Uterus (tissue), 4 donors: ENCODE measurements around the gene CWC27. TPM values are rescaled to one million over a fixed set of nuclear protein-coding genes. Genes with fewer than 3 reads are reported as not detected.
"Not testable (repeated sequence)": the region's sequence is repeated elsewhere in the genome, so short reads cannot be mapped to it uniquely, and the experiment has no call there.

Experiments used
- DNase-seq, 2 donors: peaks; one replicate each; pipeline ENCODE4 v3.0.0-alpha.2; 2019 to 2020
- H3K27ac ChIP-seq, 2 donors: fragments of 200-600 bp; sonication (generic); 1 replicate in 1 of 2; 2 replicates in 1 of 2; pipeline ENCODE4 v1.5.1; 2016 to 2018
- H3K27me3 ChIP-seq, 2 donors: fragments of 200-600 bp; sonication (generic); one replicate each; pipeline ENCODE4 v1.5.1; 2018 to 2019; ENCODE audit warnings: control low read depth in 1 of 2
- H3K36me3 ChIP-seq, 2 donors: fragments of 200-600 bp; sonication (generic); one replicate each; pipeline ENCODE4 v1.5.1; 2019; ENCODE audit warnings: control low read depth in 1 of 2
- H3K4me1 ChIP-seq, 2 donors: fragments of 200-600 bp; sonication (generic); one replicate each; pipeline ENCODE4 v1.5.1; 2018 to 2019; ENCODE audit warnings: control low read depth in 1 of 2
- H3K4me3 ChIP-seq, 2 donors: fragments of 200-600 bp; sonication (generic); 1 replicate in 1 of 2; 2 replicates in 1 of 2; pipeline ENCODE4 v1.5.1; 2018 to 2019; ENCODE audit warnings: mild to moderate bottlenecking in 1 of 2
- H3K9me3 ChIP-seq, 2 donors: fragments of 200-600 bp; sonication (generic); one replicate each; pipeline ENCODE4 v1.5.1; 2019; ENCODE audit warnings: control low read depth in 1 of 2
- CTCF ChIP-seq, 4 experiments: fragments of 200-600 bp in 2 of 4; fragments of 450-650 bp in 2 of 4; sonication (generic) in 2 of 4; IDR thresholded peaks; one replicate each; pipeline ENCODE4 v1.5.1; 2016 to 2019; ENCODE audit warnings: antibody characterized with exemption in 4 of 4, mild to moderate bottlenecking in 2 of 4, moderate library complexity in 1 of 4
- POLR2A ChIP-seq, 2 donors: fragments of 450-650 bp; IDR thresholded peaks; one replicate each; pipeline ENCODE4 v1.6.1; 2016; ENCODE audit warnings: antibody characterized with exemption in 2 of 2, mild to moderate bottlenecking in 1 of 2, moderate library complexity in 1 of 2
- intact Hi-C: fragments of 100-400 bp; cut with DNase I; formaldehyde crosslinking; loops from one replicate; pipeline ENCODE4 v1.15.1; 2023; ENCODE audit warnings: low total_unique reads
- total RNA-seq, 4 donors: library from RNA; depleted of rRNA in 3 of 4; stranded (reverse); fragments of >200 nt in 3 of 4; gene quantifications; one replicate each; pipeline versions ENCODE4 v1.1.0 to v1.2.4, GENCODE V29; 2014 to 2023
- donor health status: DM: yes; HTN: yes; CAD: no.

CWC27 gene
- total RNA-seq, 4 donors from 2014 or later = 7.6 to 28.2 (median 24.2) TPM

- DNase-seq = no peak
- Histone ChIP-seq H3K4me1 (peaks cover 0 to 5% of the 10 kb centered on the region in 2 donors), H3K27me3 (no peaks in the 10 kb centered on the region), H3K9me3 (no peaks in the 10 kb centered on the region), H3K27ac (no peak overlapping the region), H3K4me3 (no peak overlapping the region), H3K36me3 (no peaks in the 10 kb centered on the region)
- TF ChIP-seq POLR2A (IDR thresholded peaks at IDR 0.05) = no peak
- TF ChIP-seq CTCF (IDR thresholded peaks at IDR 0.05) = no peak
- intact Hi-C loops = no loop called here
Measured at GRCh38 chr5:64887910-64888309, 119.2 kb downstream of the CWC27 start.

- intact Hi-C loops = no loop called here
- H3K9me3 ChIP-seq = no peaks in the 10 kb centered on the region
- H3K36me3 ChIP-seq = no peaks in the 10 kb centered on the region
- H3K4me1 ChIP-seq = peaks cover 5% of the 10 kb centered on the region in 2 donors
- no peak overlapping the region for H3K27ac ChIP-seq
- H3K27me3 ChIP-seq = no peaks in the 10 kb centered on the region
- no peak overlapping the region for H3K4me3 ChIP-seq
- DNase-seq = no peak
- TF ChIP-seq CTCF (IDR thresholded peaks at IDR 0.05) = no peak
- TF ChIP-seq POLR2A (IDR thresholded peaks at IDR 0.05) = no peak
Measured at GRCh38 chr5:64895748-64896147, 127.0 kb downstream of the CWC27 start.

GRCh38 chr5:64899838-64900237 is 131.1 kb downstream of the CWC27 start:
- no peak overlapping the region for H3K27ac ChIP-seq
- DNase-seq = no peak
- H3K4me3 ChIP-seq = no peak overlapping the region
- H3K9me3 ChIP-seq = no peaks in the 10 kb centered on the region
- no peaks in the 10 kb centered on the region for H3K27me3 ChIP-seq
- no peaks in the 10 kb centered on the region for H3K36me3 ChIP-seq
- TF ChIP-seq CTCF (IDR thresholded peaks at IDR 0.05) (no peak), POLR2A (IDR thresholded peaks at IDR 0.05) (no peak)
- no peaks in the 10 kb centered on the region for H3K4me1 ChIP-seq
- intact Hi-C loops = no loop called here

- DNase-seq = no peak
- TF ChIP-seq POLR2A (IDR thresholded peaks at IDR 0.05) (no peak), CTCF (IDR thresholded peaks at IDR 0.05) (no peak)
- Histone ChIP-seq H3K4me3 (no peak overlapping the region), H3K4me1 (no peaks in the 10 kb centered on the region), H3K27me3 (no peaks in the 10 kb centered on the region), H3K27ac (no peak overlapping the region), H3K9me3 (no peaks in the 10 kb centered on the region), H3K36me3 (no peaks in the 10 kb centered on the region)
- intact Hi-C loops = no loop called here
Measured at GRCh38 chr5:64900618-64901017, 131.9 kb downstream of the CWC27 start.

GRCh38 chr5:64907399-64907798 is 138.7 kb downstream of the CWC27 start:
- H3K36me3 ChIP-seq, H3K4me3 ChIP-seq, DNase-seq, intact Hi-C loops, H3K27me3 ChIP-seq, H3K9me3 ChIP-seq, H3K27ac ChIP-seq, H3K4me1 ChIP-seq: not testable (repeated sequence)

GRCh38 chr5:64914396-64914795 is 145.7 kb downstream of the CWC27 start:
- no peaks in the 10 kb centered on the region for H3K4me1 ChIP-seq
- intact Hi-C loops = no loop called here
- no peak for DNase-seq
- H3K9me3 ChIP-seq = no peaks in the 10 kb centered on the region
- TF ChIP-seq POLR2A (IDR thresholded peaks at IDR 0.05) (no peak), CTCF (IDR thresholded peaks at IDR 0.05) (no peak)
- H3K27ac ChIP-seq = no peak overlapping the region
- H3K27me3 ChIP-seq = no peaks in the 10 kb centered on the region
- no peaks in the 10 kb centered on the region for H3K36me3 ChIP-seq
- no peak overlapping the region for H3K4me3 ChIP-seq
